Colonic mucosa (tissue), 4 donors: ENCODE measurements around the gene MNAT1. TPM values are rescaled to one million over a fixed set of nuclear protein-coding genes. Genes with fewer than 3 reads are reported as not detected.
"Not testable (repeated sequence)": the region's sequence is repeated elsewhere in the genome, so short reads cannot be mapped to it uniquely, and the experiment has no call there.

Experiments used
- DNase-seq: peaks from one replicate; pipeline ENCODE4 v3.0.0-alpha.2; 2020
- H3K27ac ChIP-seq: fragments of 200-600 bp; one replicate; pipeline ENCODE4 v1.8.0; 2021
- H3K27me3 ChIP-seq: fragments of 200-600 bp; one replicate; pipeline ENCODE4 v1.8.0; 2021
- H3K36me3 ChIP-seq: fragments of 200-600 bp; one replicate; pipeline ENCODE4 v1.8.0; 2021
- H3K4me1 ChIP-seq: fragments of 200-600 bp; one replicate; pipeline ENCODE4 v1.8.0; 2021; ENCODE audit warnings: mild to moderate bottlenecking
- H3K4me3 ChIP-seq: fragments of 200-600 bp; one replicate; pipeline ENCODE4 v1.8.0; 2021
- H3K9ac ChIP-seq, 2 donors: one replicate each; pipeline ENCODE4 v1.7.0; 2013; ENCODE audit warnings: control low read depth in 2 of 2, low read depth in 2 of 2, low read length in 2 of 2
- H3K9me3 ChIP-seq: fragments of 200-600 bp; one replicate; pipeline ENCODE4 v1.8.0; 2021
- CTCF ChIP-seq: fragments of 200-600 bp; IDR thresholded peaks from one replicate; pipeline ENCODE4 v1.8.0; 2022; ENCODE audit warnings: antibody characterized with exemption, mild to moderate bottlenecking
- intact Hi-C: fragments of 100-400 bp; cut with DNase I; formaldehyde crosslinking; loops from one replicate; pipeline ENCODE4 v1.14.1; 2022
- total RNA-seq, 2 donors: library from RNA; stranded (reverse); fragmentation: NEBNext Ultra II Directional in 1 of 2; extraction: Animal tissue kit (Norgen Biotek cat#: 25700) in 1 of 2; gene quantifications; one replicate each; pipeline ENCODE4 v1.2.1, GENCODE V29; 2021
- donor health status: healthy.
- donor health status: DM: no; HTN: no; CAD: no.
- donor health status: DM: no; HTN: no; CAD: no.

Gene MNAT1
- total RNA-seq, 2 donors from 2014 or later, result 14.5 to 15.4 TPM

- intact Hi-C loops, result no loop called here
- no peaks in the 10 kb centered on the region for H3K27me3 ChIP-seq
- no peaks in the 10 kb centered on the region for H3K36me3 ChIP-seq
- no peaks in the 10 kb centered on the region for H3K4me1 ChIP-seq
- no peak for TF ChIP-seq CTCF
- no peak overlapping the region for H3K4me3 ChIP-seq
- H3K27ac ChIP-seq, result no peak overlapping the region
- no peak for DNase-seq
- no peaks in the 10 kb centered on the region for H3K9me3 ChIP-seq
- H3K9ac ChIP-seq, result no peak overlapping the region
Measured at GRCh38 chr14:60884134-60884533, 149.6 kb downstream of the MNAT1 start.

GRCh38 chr14:60890636-60891035 is 156.1 kb downstream of the MNAT1 start:
- H3K27ac ChIP-seq, intact Hi-C loops, H3K9me3 ChIP-seq, H3K9ac ChIP-seq, H3K4me3 ChIP-seq, DNase-seq, H3K36me3 ChIP-seq, H3K4me1 ChIP-seq, H3K27me3 ChIP-seq: not testable (repeated sequence)

GRCh38 chr14:60893911-60894310 is 159.3 kb downstream of the MNAT1 start:
- no peak for DNase-seq
- intact Hi-C loops, result no loop called here
- Histone ChIP-seq H3K27ac (no peak overlapping the region), H3K4me1 (no peaks in the 10 kb centered on the region), H3K9ac (no peak overlapping the region), H3K4me3 (no peak overlapping the region), H3K27me3 (no peaks in the 10 kb centered on the region), H3K9me3 (no peaks in the 10 kb centered on the region), H3K36me3 (no peaks in the 10 kb centered on the region)
- no peak for TF ChIP-seq CTCF

- Histone ChIP-seq H3K36me3 (no peaks in the 10 kb centered on the region), H3K9ac (no peak overlapping the region), H3K4me3 (no peak overlapping the region), H3K9me3 (no peaks in the 10 kb centered on the region), H3K27ac (no peak overlapping the region), H3K27me3 (no peaks in the 10 kb centered on the region), H3K4me1 (no peaks in the 10 kb centered on the region)
- TF ChIP-seq CTCF, result no peak
- intact Hi-C loops, result no loop called here
- no peak for DNase-seq
Measured at GRCh38 chr14:60904381-60904780, 169.8 kb downstream of the MNAT1 start.

GRCh38 chr14:60905923-60906322 is 171.4 kb downstream of the MNAT1 start:
- Histone ChIP-seq H3K27me3 (no peaks in the 10 kb centered on the region), H3K36me3 (no peaks in the 10 kb centered on the region), H3K27ac (no peak overlapping the region), H3K9me3 (no peaks in the 10 kb centered on the region), H3K9ac (no peak overlapping the region), H3K4me3 (no peak overlapping the region), H3K4me1 (no peaks in the 10 kb centered on the region)
- no peak for DNase-seq
- intact Hi-C loops, result no loop called here
- no peak for TF ChIP-seq CTCF

- Histone ChIP-seq H3K4me1 (no peaks in the 10 kb centered on the region), H3K27ac (no peak overlapping the region), H3K27me3 (no peaks in the 10 kb centered on the region), H3K4me3 (no peak overlapping the region), H3K36me3 (no peaks in the 10 kb centered on the region), H3K9me3 (no peaks in the 10 kb centered on the region), H3K9ac (no peak overlapping the region)
- TF ChIP-seq CTCF, result no peak
- intact Hi-C loops, result no loop called here
- DNase-seq, result no peak
Measured at GRCh38 chr14:60915781-60916180, 181.2 kb downstream of the MNAT1 start.
